Smooth muscle cell (in vitro differentiated cells): ENCODE measurements around the gene FAM120AOS. TPM values are rescaled to one million over a fixed set of nuclear protein-coding genes. Genes with fewer than 3 reads are reported as not detected.
A peak's percentile ranks its signal among the peaks of the same experiment; 100 is the strongest.

Source experiments
- DNase-seq: peaks from one replicate; lab custom pipeline; 2025; ENCODE audit not compliant: unreplicated experiment; lab: John Stamatoyannopoulos, UW
- H2AFZ ChIP-seq: fragments of 200-600 bp; sonication (generic); 2 replicates; pipeline ENCODE4 v1.6.0; 2016; ENCODE audit warnings: antibody characterized with exemption, low read depth, mild to moderate bottlenecking
- H3F3A ChIP-seq: fragments of 200-600 bp; sonication (generic); 2 replicates; pipeline ENCODE4 v1.6.0; 2017; ENCODE audit warnings: antibody characterized with exemption, low read depth
- H3K27ac ChIP-seq: fragments of 200-600 bp; sonication (generic); 2 replicates; pipeline ENCODE4 v1.5.1; 2016; ENCODE audit warnings: low read depth, mild to moderate bottlenecking
- H3K27me3 ChIP-seq: fragments of 200-600 bp; sonication (generic); 2 replicates; pipeline ENCODE4 v1.6.1; 2016; ENCODE audit warnings: low read depth, mild to moderate bottlenecking
- H3K36me3 ChIP-seq: fragments of 200-600 bp; sonication (generic); 2 replicates; pipeline ENCODE4 v1.5.1; 2016; ENCODE audit warnings: low read depth
- H3K4me1 ChIP-seq: fragments of 200-600 bp; sonication (generic); 2 replicates; pipeline ENCODE4 v1.5.1; 2016; ENCODE audit warnings: low read depth
- H3K4me2 ChIP-seq: fragments of 200-600 bp; sonication (generic); 2 replicates; pipeline ENCODE4 v1.6.0; 2016; ENCODE audit warnings: mild to moderate bottlenecking
- H3K4me3 ChIP-seq: fragments of 200-600 bp; sonication (generic); 2 replicates; pipeline ENCODE4 v1.5.1; 2016; ENCODE audit warnings: mild to moderate bottlenecking
- H3K79me2 ChIP-seq: fragments of 200-600 bp; sonication (generic); 2 replicates; pipeline ENCODE4 v1.6.0; 2016; ENCODE audit warnings: low read depth, mild to moderate bottlenecking
- H3K9ac ChIP-seq: fragments of 200-600 bp; sonication (generic); 2 replicates; pipeline ENCODE4 v1.6.0; 2016; ENCODE audit warnings: low read depth
- H3K9me3 ChIP-seq: fragments of 200-600 bp; sonication (generic); replicated peaks from 2 replicates; pipeline ENCODE4 v1.5.1; 2016; ENCODE audit warnings: low read depth
- H4K20me1 ChIP-seq: fragments of 200-600 bp; sonication (generic); 2 replicates; pipeline ENCODE4 v1.6.0; 2016; ENCODE audit warnings: low read depth
- CTCF ChIP-seq: fragments of 200-600 bp; sonication (generic); IDR thresholded peaks from 2 replicates; pipeline ENCODE4 v1.5.1; 2017; ENCODE audit warnings: borderline replicate concordance, mild to moderate bottlenecking, antibody characterized with exemption; ENCODE audit not compliant: insufficient read depth, poor library complexity, severe bottlenecking
- WGBS: methylation state at CpG from one replicate; pipeline ENCODE4 v1.1.7; 2016; ENCODE audit warnings: low lambda C conversion rate; 5-methylcytosine and 5-hydroxymethylcytosine counted together
- polyA plus RNA-seq: library from polyadenylated mRNA; unstranded; fragments of >200 nt; fragmentation: Nextera tagmentation; extraction: Ambion mirVana; gene quantifications from 2 replicates; pipeline ENCODE4 v1.2.1, GENCODE V29; 2016
- total RNA-seq: library from RNA; depleted of rRNA; stranded (reverse); fragments of >200 nt; gene quantifications from 2 replicates; pipeline ENCODE4 v1.2.3, GENCODE V29; 2014

FAM120AOS gene
- total and polyA plus RNA-seq, 2 experiments from 2014 or later = 18.7 to 28.8 TPM

- Histone ChIP-seq H3K36me3 (no peaks in the 10 kb centered on the region), H3K4me1 (peaks cover 10% of the 10 kb centered on the region), H3K9me3 (no peaks in the 10 kb centered on the region), H3K27ac (no peak overlapping the region), H3K4me3 (no peak overlapping the region), H3K79me2 (peaks cover 91% of the 10 kb centered on the region), H2AFZ (no peak overlapping the region), H3K27me3 (no peaks in the 10 kb centered on the region), H4K20me1 (peaks cover 99% of the 10 kb centered on the region), H3K4me2 (no peak overlapping the region), H3K9ac (no peak overlapping the region), H3F3A (no peaks in the 10 kb centered on the region)
- TF ChIP-seq CTCF = no peak
- DNase-seq = no peak
- WGBS = 94% methylated on average over 5 of the region's 5 CpGs
Observed at GRCh38 chr9:93470391-93470790, 17.0 kb upstream of the FAM120AOS start.

- 33% methylated on average over 5 of the region's 5 CpGs for WGBS
- Histone ChIP-seq H3F3A (no peaks in the 10 kb centered on the region), H3K27me3 (no peaks in the 10 kb centered on the region), H3K79me2 (peaks cover 93% of the 10 kb centered on the region), H3K9ac (no peak overlapping the region), H3K4me3 (no peak overlapping the region), H2AFZ (no peak overlapping the region), H3K4me1 (peaks cover 10% of the 10 kb centered on the region), H3K9me3 (no peaks in the 10 kb centered on the region), H3K27ac (no peak overlapping the region), H3K36me3 (no peaks in the 10 kb centered on the region), H4K20me1 (peaks cover 99% of the 10 kb centered on the region), H3K4me2 (peak overlapping the region; percentile 15)
- TF ChIP-seq CTCF = no peak
- no peak for DNase-seq
Observed at GRCh38 chr9:93468763-93469456, 15.5 kb upstream of the FAM120AOS start.

GRCh38 chr9:93467462-93467861, 14.1 kb upstream of the FAM120AOS start:
- 96% methylated on average over 3 of the region's 3 CpGs for WGBS
- no peaks in the 10 kb centered on the region for H3K27me3 ChIP-seq
- no peak for TF ChIP-seq CTCF
- H3K4me3 ChIP-seq = no peak overlapping the region
- no peak overlapping the region for H3K27ac ChIP-seq
- H3F3A ChIP-seq = no peaks in the 10 kb centered on the region
- no peaks in the 10 kb centered on the region for H3K36me3 ChIP-seq
- peaks cover 100% of the 10 kb centered on the region for H4K20me1 ChIP-seq
- H3K79me2 ChIP-seq = peaks cover 98% of the 10 kb centered on the region
- H2AFZ ChIP-seq = no peak overlapping the region
- no peak for DNase-seq
- no peaks in the 10 kb centered on the region for H3K9me3 ChIP-seq
- H3K4me1 ChIP-seq = peaks cover 10% of the 10 kb centered on the region
- H3K9ac ChIP-seq = no peak overlapping the region
- no peak overlapping the region for H3K4me2 ChIP-seq

- H3K9me3 ChIP-seq = no peaks in the 10 kb centered on the region
- no peak overlapping the region for H3K27ac ChIP-seq
- TF ChIP-seq CTCF = no peak
- H3K36me3 ChIP-seq = no peaks in the 10 kb centered on the region
- H3F3A ChIP-seq = no peaks in the 10 kb centered on the region
- peaks cover 98% of the 10 kb centered on the region for H3K79me2 ChIP-seq
- no peak overlapping the region for H3K4me3 ChIP-seq
- H3K4me1 ChIP-seq = peaks cover 10% of the 10 kb centered on the region
- no peak overlapping the region for H2AFZ ChIP-seq
- no peak for DNase-seq
- H3K27me3 ChIP-seq = no peaks in the 10 kb centered on the region
- H3K4me2 ChIP-seq = no peak overlapping the region
- no peak overlapping the region for H3K9ac ChIP-seq
- H4K20me1 ChIP-seq = peaks cover 100% of the 10 kb centered on the region
- WGBS = 72% methylated on average over 3 of the region's 3 CpGs
Observed at GRCh38 chr9:93467062-93467416, 13.7 kb upstream of the FAM120AOS start.
